Measurements from ENCODE around the gene CLMP.

DNA sequence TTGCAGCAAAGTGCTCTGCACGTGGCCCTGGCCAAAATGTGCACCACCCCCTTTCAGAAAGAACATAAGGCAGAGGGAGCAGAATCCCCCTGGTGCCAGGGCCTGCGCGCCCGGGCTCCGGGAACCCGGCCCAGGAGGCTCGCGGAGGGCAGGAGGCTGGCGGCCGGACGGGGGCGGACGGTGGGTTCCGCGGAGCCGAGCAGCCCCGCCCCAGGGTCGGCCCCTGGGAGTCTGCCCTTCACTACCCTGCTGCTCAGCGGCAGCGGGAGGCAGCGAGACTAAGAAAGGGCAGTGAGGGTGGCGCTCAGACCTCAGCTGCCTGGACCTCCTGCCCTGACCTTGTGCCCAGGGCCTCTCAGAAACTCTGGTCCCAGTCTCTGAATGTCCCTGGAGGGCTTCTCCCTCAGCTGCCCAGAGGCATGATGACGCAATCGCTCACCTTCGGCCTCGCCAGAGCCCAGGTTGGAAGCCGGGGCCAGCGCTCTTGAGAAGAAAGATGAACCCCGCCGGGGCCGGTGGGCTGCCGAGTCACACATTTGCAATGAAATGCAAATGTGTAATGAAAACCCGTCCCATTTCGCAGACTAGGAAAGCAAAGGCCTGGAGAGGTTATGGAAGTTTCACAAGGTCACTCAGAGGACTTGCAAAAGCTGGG lies 1.1 kb upstream of the CLMP start:
- TF ChIP-seq, protein P1, sequence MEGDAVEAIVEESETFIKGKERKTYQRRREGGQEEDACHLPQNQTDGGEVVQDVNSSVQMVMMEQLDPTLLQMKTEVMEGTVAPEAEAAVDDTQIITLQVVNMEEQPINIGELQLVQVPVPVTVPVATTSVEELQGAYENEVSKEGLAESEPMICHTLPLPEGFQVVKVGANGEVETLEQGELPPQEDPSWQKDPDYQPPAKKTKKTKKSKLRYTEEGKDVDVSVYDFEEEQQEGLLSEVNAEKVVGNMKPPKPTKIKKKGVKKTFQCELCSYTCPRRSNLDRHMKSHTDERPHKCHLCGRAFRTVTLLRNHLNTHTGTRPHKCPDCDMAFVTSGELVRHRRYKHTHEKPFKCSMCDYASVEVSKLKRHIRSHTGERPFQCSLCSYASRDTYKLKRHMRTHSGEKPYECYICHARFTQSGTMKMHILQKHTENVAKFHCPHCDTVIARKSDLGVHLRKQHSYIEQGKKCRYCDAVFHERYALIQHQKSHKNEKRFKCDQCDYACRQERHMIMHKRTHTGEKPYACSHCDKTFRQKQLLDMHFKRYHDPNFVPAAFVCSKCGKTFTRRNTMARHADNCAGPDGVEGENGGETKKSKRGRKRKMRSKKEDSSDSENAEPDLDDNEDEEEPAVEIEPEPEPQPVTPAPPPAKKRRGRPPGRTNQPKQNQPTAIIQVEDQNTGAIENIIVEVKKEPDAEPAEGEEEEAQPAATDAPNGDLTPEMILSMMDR (IDR thresholded peaks at IDR 0.05): no peak
- TF ChIP-seq POLR2A (IDR thresholded peaks at IDR 0.05): no peak

All from testis (tissue), 2 donors.